ENCODE data around the gene SLC4A1AP. TPM values are rescaled to one million over a fixed set of nuclear protein-coding genes. Genes with fewer than 3 reads are reported as not detected.

Gene SLC4A1AP
- total and polyA plus RNA-seq, 2 of the 13 experiments (the other 11 are each of a cell fraction or from before 2014, with no cell fraction given) = 15.3 to 44.6 TPM

GRCh38 chr2:27716301-27717069 lies 52.8 kb downstream of the SLC4A1AP start (continued):
- TF ChIP-seq HNF4G (IDR thresholded peaks at IDR 0.05; ENCODE audit: borderline replicate concordance, low read depth, low read length) = no peak
- TF ChIP-seq HNF4G (CRISPR knock-in tag; IDR thresholded peaks at IDR 0.05; ENCODE audit: borderline replicate concordance, low read depth) = peak; percentile 27; the same call in 1 of the 2 replicates
- TF ChIP-seq ZNF710 (CRISPR knock-in tag; IDR thresholded peaks at IDR 0.05; ENCODE audit: borderline replicate concordance) = no peak
- TF ChIP-seq MYPOP (CRISPR knock-in tag; IDR thresholded peaks at IDR 0.05) = no peak
- no peak for TF ChIP-seq SYNCRIP (IDR thresholded peaks at IDR 0.05; ENCODE audit: insufficient read depth, low read depth, low read length)
- no peak for TF ChIP-seq ZNF224 (CRISPR knock-in tag; IDR thresholded peaks at IDR 0.05)
- no peak for TF ChIP-seq YEATS4 (CRISPR knock-in tag; IDR thresholded peaks at IDR 0.05; ENCODE audit: borderline replicate concordance)
- TF ChIP-seq ZNF496 (CRISPR knock-in tag; IDR thresholded peaks at IDR 0.05; ENCODE audit: insufficient replicate concordance) = no peak
- no peak for TF ChIP-seq RARG (CRISPR knock-in tag; IDR thresholded peaks at IDR 0.05; ENCODE audit: low read depth)
- no peak for TF ChIP-seq PHF5A (CRISPR knock-in tag; IDR thresholded peaks at IDR 0.05; ENCODE audit: low read depth, unreplicated experiment)
- TF ChIP-seq ZBTB34 (CRISPR knock-in tag; IDR thresholded peaks at IDR 0.05) = no peak
- no peak for TF ChIP-seq SRSF1 (optimal IDR thresholded peaks at IDR 0.05; ENCODE audit: low read depth, low read length)
- TF ChIP-seq ARHGAP35 (CRISPR knock-in tag; IDR thresholded peaks at IDR 0.05; ENCODE audit: borderline replicate concordance) = no peak
- no peak for TF ChIP-seq ZNF746 (CRISPR knock-in tag; IDR thresholded peaks at IDR 0.05)
- TF ChIP-seq GABPB1 (CRISPR knock-in tag; IDR thresholded peaks at IDR 0.05) = peak; percentile 26; the same call in 1 of the 2 replicates
- 0 out of 2 replicates have a peak, but pooled peaks have one; percentile 26 for TF ChIP-seq ZFP91 (CRISPR knock-in tag; IDR thresholded peaks at IDR 0.05; ENCODE audit: borderline replicate concordance)
- TF ChIP-seq ZBTB7B (CRISPR knock-in tag; IDR thresholded peaks at IDR 0.05) = peak; percentile 86; the same call in 1 of the 2 replicates
- TF ChIP-seq ZNF558 (CRISPR knock-in tag; IDR thresholded peaks at IDR 0.05; ENCODE audit: borderline replicate concordance) = no peak
- no peak for TF ChIP-seq KMT2A (CRISPR knock-in tag; IDR thresholded peaks at IDR 0.05)
- no peak for TF ChIP-seq SRF (IDR thresholded peaks at IDR 0.05; ENCODE audit: low read depth, low read length)
- TF ChIP-seq KDM1A (CRISPR knock-in tag; IDR thresholded peaks at IDR 0.05) = 0 out of 2 replicates have a peak, but pooled peaks have one; percentile 29
- no peak for TF ChIP-seq SRSF4 (IDR thresholded peaks at IDR 0.05; ENCODE audit: low read depth, low read length, poor library complexity, severe bottlenecking)
- TF ChIP-seq NR2C2 (CRISPR knock-in tag; IDR thresholded peaks at IDR 0.05; ENCODE audit: borderline replicate concordance) = 0 out of 2 replicates have a peak, but pooled peaks have one; percentile 24

Data from HepG2 (cell line).